Measurements from ENCODE around the gene MAB21L2. TPM values are rescaled to one million over a fixed set of nuclear protein-coding genes. Genes with fewer than 3 reads are reported as not detected.

The MAB21L2 gene
- polyA plus RNA-seq, 1 of the 3 experiments (the other 2 are of a cell fraction): 0.92 TPM

- POLR2A ChIA-PET: no interaction called here
- Histone ChIP-seq H3K79me2 (ENCODE audit: insufficient read depth) (no peaks in the 10 kb centered on the region), H4K20me1 (ENCODE audit: insufficient read depth) (no peaks in the 10 kb centered on the region), H3K4me1 (ENCODE audit: control insufficient read depth in 1 of 2, insufficient read depth in 2 of 2, low read depth in 1 of 2, low read length in 1 of 2) (peaks cover 3 to 23% of the 10 kb centered on the region in 2 experiments; a peak in 3 of 4 replicates), H3K9me2 (no peaks in the 10 kb centered on the region), H3K4me3 (ENCODE audit: low read depth in 2 of 2, low read length in 1 of 2) (no peak overlapping the region), H3K36me3 (replicated peaks in 1 of 2; ENCODE audit: control insufficient read depth in 1 of 2, insufficient read depth in 2 of 2, low read length in 1 of 2) (peaks cover 0 to 3% of the 10 kb centered on the region in 2 experiments), H3F3A (replicated peaks; ENCODE audit: insufficient read depth) (peaks cover 15% of the 10 kb centered on the region), H2AFZ (ENCODE audit: low read depth) (no peak overlapping the region), H3K4me2 (peak overlapping the region; percentile 31; the same call in 1 of the 2 replicates), H3K9ac (no peak overlapping the region), H3K27ac (ENCODE audit: low read depth in 2 of 2, low read length in 1 of 2) (peak overlapping the region in 1 of 2 experiments; percentile 49; a peak in 1 of 4 replicates), H3K27me3 (ENCODE audit: insufficient read depth) (no peaks in the 10 kb centered on the region), H3K9me3 (no peaks in the 10 kb centered on the region)
- CTCF ChIA-PET: interaction anchor here (0.9 to 1.0 kb wide), 2 partner anchors 18 to 294 kb away, joined by 3 read pairs; no protein-coding TSS in a partner anchor
- TF ChIP-seq GATA2 (CRISPR knock-in tag; IDR thresholded peaks at IDR 0.05) (0 out of 2 replicates have a peak, but pooled peaks have one; percentile 13), USF2 (IDR thresholded peaks at IDR 0.05; ENCODE audit: borderline replicate concordance, low read depth, low read length) (no peak)
- no peak for DNase-seq
- 98% methylated on average over 5 of the region's 5 CpGs for WGBS (ENCODE audit: low lambda C conversion rate)
Observed at GRCh38 chr4:150572704-150573504, 9.0 kb upstream of the MAB21L2 start.

GRCh38 chr4:150573534-150573933 is 8.4 kb upstream of the MAB21L2 start:
- H3F3A ChIP-seq (replicated peaks; ENCODE audit: insufficient read depth): peaks cover 14% of the 10 kb centered on the region
- ChIA-PET POLR2A (no interaction called here), CTCF (no interaction called here)
- no peaks in the 10 kb centered on the region for H4K20me1 ChIP-seq (ENCODE audit: insufficient read depth)
- 0 out of 2 replicates have a peak overlapping the region, but pooled peaks have one; percentile 60 for H2AFZ ChIP-seq (ENCODE audit: low read depth)
- no peak overlapping the region for H3K4me3 ChIP-seq (ENCODE audit: low read depth in 2 of 2, low read length in 1 of 2)
- H3K27ac ChIP-seq (ENCODE audit: low read depth in 2 of 2, low read length in 1 of 2): peak overlapping the region in 1 of 2 experiments; percentile 49; a peak in 1 of 4 replicates
- peaks cover 3 to 23% of the 10 kb centered on the region in 2 experiments; a peak in 3 of 4 replicates for H3K4me1 ChIP-seq (ENCODE audit: control insufficient read depth in 1 of 2, insufficient read depth in 2 of 2, low read depth in 1 of 2, low read length in 1 of 2)
- no peaks in the 10 kb centered on the region for H3K79me2 ChIP-seq (ENCODE audit: insufficient read depth)
- no peaks in the 10 kb centered on the region for H3K27me3 ChIP-seq (ENCODE audit: insufficient read depth)
- WGBS (ENCODE audit: low lambda C conversion rate): 96% methylated on average over 1 of the region's 1 CpG
- DNase-seq: no peak
- TF ChIP-seq YY1 (IDR thresholded peaks at IDR 0.05; ENCODE audit: low read depth): no peak
- peak; percentile 18; the same call in 1 of the 2 replicates for TF ChIP-seq JUND (IDR thresholded peaks at IDR 0.05)
- TF ChIP-seq TCF12 (IDR thresholded peaks at IDR 0.05): peak; percentile 53
- 0 out of 2 replicates have a peak, but pooled peaks have one; percentile 21 for TF ChIP-seq FOSL2 (IDR thresholded peaks at IDR 0.05; ENCODE audit: borderline replicate concordance, low read depth)
- no peaks in the 10 kb centered on the region for H3K9me3 ChIP-seq
- no peaks in the 10 kb centered on the region for H3K36me3 ChIP-seq (replicated peaks in 1 of 2; ENCODE audit: control insufficient read depth in 1 of 2, insufficient read depth in 2 of 2, low read length in 1 of 2)
- no peak overlapping the region for H3K9ac ChIP-seq
- no peaks in the 10 kb centered on the region for H3K9me2 ChIP-seq
- H3K4me2 ChIP-seq: peak overlapping the region; percentile 31; the same call in 1 of the 2 replicates

GRCh38 chr4:150574678-150575077 is 7.3 kb upstream of the MAB21L2 start:
- H3K9ac ChIP-seq: no peak overlapping the region
- peaks cover 20% of the 10 kb centered on the region for H3F3A ChIP-seq (replicated peaks; ENCODE audit: insufficient read depth)
- CTCF ChIA-PET: interaction anchor here (1.4 kb wide), 1 partner anchor 276 kb away, joined by 3 read pairs; no protein-coding TSS in a partner anchor
- 56% methylated on average over 3 of the region's 3 CpGs for WGBS (ENCODE audit: low lambda C conversion rate)
- no peaks in the 10 kb centered on the region for H4K20me1 ChIP-seq (ENCODE audit: insufficient read depth)
- H3K9me2 ChIP-seq: no peaks in the 10 kb centered on the region
- peaks cover 7 to 20% of the 10 kb centered on the region in 2 experiments; a peak in 3 of 4 replicates for H3K4me1 ChIP-seq (ENCODE audit: control insufficient read depth in 1 of 2, insufficient read depth in 2 of 2, low read depth in 1 of 2, low read length in 1 of 2)
- no peaks in the 10 kb centered on the region for H3K79me2 ChIP-seq (ENCODE audit: insufficient read depth)
- H3K36me3 ChIP-seq (replicated peaks in 1 of 2; ENCODE audit: control insufficient read depth in 1 of 2, insufficient read depth in 2 of 2, low read length in 1 of 2): no peaks in the 10 kb centered on the region
- H3K9me3 ChIP-seq: no peaks in the 10 kb centered on the region
- TF ChIP-seq CTCF (IDR thresholded peaks at IDR 0.05): no peak
- TF ChIP-seq CHD2 (IDR thresholded peaks at IDR 0.05; ENCODE audit: low read length, partially characterized antibody): no peak
- TF ChIP-seq MAX (IDR thresholded peaks at IDR 0.05; ENCODE audit: low read depth): no peak
- no peak overlapping the region for H2AFZ ChIP-seq (ENCODE audit: low read depth)
- no peak for DNase-seq
- no peak overlapping the region for H3K4me3 ChIP-seq (ENCODE audit: low read depth in 2 of 2, low read length in 1 of 2)
- no peak overlapping the region for H3K27ac ChIP-seq (ENCODE audit: low read depth in 2 of 2, low read length in 1 of 2)
- no peak overlapping the region for H3K4me2 ChIP-seq
- no peaks in the 10 kb centered on the region for H3K27me3 ChIP-seq (ENCODE audit: insufficient read depth)
- POLR2A ChIA-PET: no interaction called here

Measured in SK-N-SH (cell line).